Stomach (tissue), 9 donors: Measurements from ENCODE around the gene GPRASP2. TPM values are rescaled to one million over a fixed set of nuclear protein-coding genes. Genes with fewer than 3 reads are reported as not detected.

Experiments used
- DNase-seq, 2 donors: peaks; one replicate each; pipeline versions ENCODE4 v3.0.0 to v3.0.0-alpha.2; 2013 to 2019
- H3K27ac ChIP-seq, 5 donors: fragments of 200-600 bp in 4 of 5; sonication (generic) in 4 of 5; one replicate each; pipeline ENCODE4 v1.5.1; 2013 to 2019; ENCODE audit warnings: mild to moderate bottlenecking in 1 of 5, moderate library complexity in 1 of 5
- H3K27me3 ChIP-seq, 3 donors: fragments of 200-600 bp; sonication (generic); one replicate each; pipeline ENCODE4 v1.5.1; 2017 to 2019; ENCODE audit warnings: mixed run types in 1 of 3
- H3K36me3 ChIP-seq, 4 donors: fragments of 200-600 bp; sonication (generic); 1 replicate in 3 of 4; 2 replicates in 1 of 4; pipeline ENCODE4 v1.5.1; 2016 to 2019
- H3K4me1 ChIP-seq, 4 donors: fragments of 200-600 bp; sonication (generic); one replicate each; pipeline ENCODE4 v1.5.1; 2016 to 2019
- H3K4me3 ChIP-seq, 4 donors: fragments of 200-600 bp; sonication (generic) in 3 of 4; one replicate each; pipeline ENCODE4 v1.5.1; 2016 to 2019; ENCODE audit warnings: mild to moderate bottlenecking in 1 of 4
- H3K9me3 ChIP-seq, 4 donors: fragments of 200-600 bp; sonication (generic); one replicate each; pipeline ENCODE4 v1.5.1; 2016 to 2019
- EP300 ChIP-seq: sonication (generic); formaldehyde crosslinking; IDR thresholded peaks from one replicate; pipeline ENCODE4 v1.6.1; 2017; ENCODE audit warnings: antibody characterized with exemption
- POLR2A ChIP-seq, 4 donors: fragments of 450-650 bp; IDR thresholded peaks; one replicate each; pipeline ENCODE4 v1.6.1; 2016; ENCODE audit warnings: antibody characterized with exemption in 4 of 4, control low read depth in 2 of 4, mild to moderate bottlenecking in 1 of 4, moderate library complexity in 1 of 4
- POLR2AphosphoS5 ChIP-seq, 3 donors: sonication (generic); formaldehyde crosslinking; IDR thresholded peaks; one replicate each; pipeline ENCODE4 v1.6.1; 2016; ENCODE audit warnings: antibody characterized with exemption in 3 of 3
- WGBS, 5 donors: extraction: QIAGEN DNeasy Blood & Tissue Kit in 3 of 5; methylation state at CpG; one replicate each; pipeline versions ENCODE4 v1.1.5 to v1.1.7; 2013 to 2018; 5-methylcytosine and 5-hydroxymethylcytosine counted together
- intact Hi-C: fragments of 100-400 bp; cut with DNase I; formaldehyde crosslinking; loops from one replicate; pipeline ENCODE4 v1.15.1; 2023; ENCODE audit warnings: low total_unique reads
- polyA plus RNA-seq, 3 donors: library from polyadenylated mRNA; stranded (reverse); fragments of 200-250 nt; gene quantifications; one replicate each; pipeline ENCODE4 v1.2.3, GENCODE V29; 2013
- small RNA-seq, 4 donors: library from RNA; depleted of rRNA; stranded (forward); fragments of <200 nt; gene quantifications; one replicate each; pipeline ENCODE3, GENCODE V24; 2016
- total RNA-seq, 5 donors: library from RNA; depleted of rRNA; stranded (reverse); fragments of >200 nt; gene quantifications; one replicate each; pipeline versions ENCODE4 v1.1.0 to v1.2.3, GENCODE V29; 2014 to 2016
- TF ChIP-seq, protein P1 (sequence below), 7 experiments: fragments of 450-650 bp in 4 of 7; fragments of 200-600 bp in 3 of 7; sonication (generic) in 3 of 7; IDR thresholded peaks; one replicate each; pipeline ENCODE4 v1.5.1; 2016 to 2019; ENCODE audit warnings: antibody characterized with exemption in 7 of 7, control low read depth in 2 of 7, mild to moderate bottlenecking in 1 of 7
- donor health status: healthy with polysubstance abuse.
- donor health status: Bipolar disorder and iron deficiency.
- donor health status: healthy.

GPRASP2 gene
- total and polyA plus RNA-seq, 8 donors: 0.58 to 32.1 (median 2.7) TPM; not detected in 1

- 0 to 33% (median 11%) methylated on average over 8 to 61 of the region's 61 CpGs for WGBS, 5 donors
- intact Hi-C loops: no loop called here
- no peak for TF ChIP-seq EP300
- TF ChIP-seq, protein P1, sequence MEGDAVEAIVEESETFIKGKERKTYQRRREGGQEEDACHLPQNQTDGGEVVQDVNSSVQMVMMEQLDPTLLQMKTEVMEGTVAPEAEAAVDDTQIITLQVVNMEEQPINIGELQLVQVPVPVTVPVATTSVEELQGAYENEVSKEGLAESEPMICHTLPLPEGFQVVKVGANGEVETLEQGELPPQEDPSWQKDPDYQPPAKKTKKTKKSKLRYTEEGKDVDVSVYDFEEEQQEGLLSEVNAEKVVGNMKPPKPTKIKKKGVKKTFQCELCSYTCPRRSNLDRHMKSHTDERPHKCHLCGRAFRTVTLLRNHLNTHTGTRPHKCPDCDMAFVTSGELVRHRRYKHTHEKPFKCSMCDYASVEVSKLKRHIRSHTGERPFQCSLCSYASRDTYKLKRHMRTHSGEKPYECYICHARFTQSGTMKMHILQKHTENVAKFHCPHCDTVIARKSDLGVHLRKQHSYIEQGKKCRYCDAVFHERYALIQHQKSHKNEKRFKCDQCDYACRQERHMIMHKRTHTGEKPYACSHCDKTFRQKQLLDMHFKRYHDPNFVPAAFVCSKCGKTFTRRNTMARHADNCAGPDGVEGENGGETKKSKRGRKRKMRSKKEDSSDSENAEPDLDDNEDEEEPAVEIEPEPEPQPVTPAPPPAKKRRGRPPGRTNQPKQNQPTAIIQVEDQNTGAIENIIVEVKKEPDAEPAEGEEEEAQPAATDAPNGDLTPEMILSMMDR (IDR thresholded peaks at IDR 0.05): no peak
- TF ChIP-seq POLR2A (IDR thresholded peaks at IDR 0.05): no peak
- TF ChIP-seq POLR2AphosphoS5 (IDR thresholded peaks at IDR 0.05): no peak
- Histone ChIP-seq H3K4me3 (peak overlapping the region; percentile 51 to 59 (median 54)), H3K27ac (peak overlapping the region in 1 of 5 donors; percentile 61), H3K4me1 (peaks cover 0 to 5% (median 2%) of the 10 kb centered on the region in 4 donors), H3K36me3 (no peaks in the 10 kb centered on the region), H3K27me3 (peaks cover 0 to 5% (median 0%) of the 10 kb centered on the region in 3 donors), H3K9me3 (no peaks in the 10 kb centered on the region)
- DNase-seq: peak; percentile 34 to 72
Observed at GRCh38 chrX:102745857-102746584, 33.8 kb downstream of the GPRASP2 start.

- Histone ChIP-seq H3K4me3 (no peak overlapping the region), H3K27me3 (peaks cover 0 to 6% (median 0%) of the 10 kb centered on the region in 3 donors), H3K27ac (peak overlapping the region in 3 of 5 donors; percentile 17 to 53 (median 45)), H3K4me1 (peaks cover 0 to 8% (median 3%) of the 10 kb centered on the region in 4 donors), H3K9me3 (no peaks in the 10 kb centered on the region), H3K36me3 (no peaks in the 10 kb centered on the region)
- DNase-seq: peak in 1 of 2 donors; percentile 7
- peak in 1 of 3 donors; percentile 32 for TF ChIP-seq POLR2AphosphoS5 (IDR thresholded peaks at IDR 0.05)
- TF ChIP-seq, protein P1 (IDR thresholded peaks at IDR 0.05): no peak
- intact Hi-C loops: no loop called here
- 21 to 41% (median 30%) methylated on average over 2 of the region's 2 CpGs for WGBS, 5 donors
Observed at GRCh38 chrX:102765217-102765616, 53.0 kb downstream of the GPRASP2 start.

DNA sequence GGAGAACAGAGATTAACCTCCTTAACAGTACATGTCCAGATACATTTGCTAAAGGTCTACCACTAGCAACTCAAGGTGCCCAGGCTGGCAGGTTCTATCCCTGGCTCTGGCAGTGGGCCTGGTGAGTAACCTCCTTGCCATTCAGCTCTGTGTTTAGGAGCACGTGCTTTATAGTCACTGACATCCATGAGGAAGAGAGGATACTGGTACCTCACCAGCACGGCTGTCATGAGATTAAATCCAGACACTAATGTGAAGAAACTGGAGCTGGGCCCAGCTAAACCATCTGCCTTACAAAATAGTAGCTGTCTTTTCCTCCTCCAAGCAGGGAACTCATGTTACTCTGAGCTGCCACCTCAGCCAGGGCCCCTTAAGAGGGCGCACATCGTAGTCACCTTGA is 53.6 kb downstream of the GPRASP2 start:
- Histone ChIP-seq H3K9me3 (no peaks in the 10 kb centered on the region), H3K27ac (peak overlapping the region in 3 of 5 donors; percentile 17 to 53 (median 45)), H3K27me3 (peaks cover 0 to 6% (median 0%) of the 10 kb centered on the region in 3 donors), H3K36me3 (no peaks in the 10 kb centered on the region), H3K4me1 (peaks cover 0 to 9% (median 3%) of the 10 kb centered on the region in 4 donors), H3K4me3 (no peak overlapping the region)
- TF ChIP-seq POLR2AphosphoS5 (IDR thresholded peaks at IDR 0.05): peak in 1 of 3 donors; percentile 32
- no peak for TF ChIP-seq EP300
- 65 to 72% (median 71%) methylated on average over 4 of the region's 4 CpGs for WGBS, 5 donors
- intact Hi-C loops: no loop called here
- DNase-seq: peak in 1 of 2 donors; percentile 10

GRCh38 chrX:102767287-102767686 is 55.0 kb downstream of the GPRASP2 start:
- intact Hi-C loops: no loop called here
- Histone ChIP-seq H3K36me3 (no peaks in the 10 kb centered on the region), H3K4me3 (no peak overlapping the region), H3K27me3 (peaks cover 0 to 6% (median 0%) of the 10 kb centered on the region in 3 donors), H3K4me1 (peaks cover 0 to 9% (median 3%) of the 10 kb centered on the region in 4 donors), H3K27ac (no peak overlapping the region), H3K9me3 (no peaks in the 10 kb centered on the region)
- DNase-seq: no peak
- 61 to 79% (median 64%) methylated on average over 1 of the region's 1 CpG for WGBS, 5 donors
- TF ChIP-seq EP300 (no peak), POLR2A (IDR thresholded peaks at IDR 0.05) (no peak), POLR2AphosphoS5 (IDR thresholded peaks at IDR 0.05) (no peak)
- TF ChIP-seq, protein P1 (IDR thresholded peaks at IDR 0.05): no peak

Small RNA genes within 50 kb of the gene (small RNA-seq; reads per million reads assigned to genes)
- gene RNU6-589P: 0 reads per million in 4 donors

Other genes starting within 250 kb of the GPRASP2 start
- under 1 TPM in 1 of 5 donors, not detected in 4; 0.18 TPM for gene TCP11X2, start 240.6 kb upstream of the GPRASP2 start, total RNA-seq
- not detected for gene TCP11X2, start 240.6 kb upstream of the GPRASP2 start, polyA plus RNA-seq
- gene TMSB15A, start 195.7 kb upstream of the GPRASP2 start, total RNA-seq: 1 to 10 TPM in 1 of 5 donors, not detected in 4; 3.9 TPM
- gene TMSB15A, start 195.7 kb upstream of the GPRASP2 start, polyA plus RNA-seq: 1 to 10 TPM in 1 of 3 donors, under 1 TPM in 1, not detected in 1; 0.45 to 3.5 TPM
- gene ARMCX5, start 112.9 kb upstream of the GPRASP2 start, total RNA-seq: 10 to 100 TPM in 1 of 5 donors, 1 to 10 TPM in 4; 2.2 to 37.1 (median 3.5) TPM
- 1 to 10 TPM; 5.0 to 7.0 (median 5.1) TPM for gene ARMCX5, start 112.9 kb upstream of the GPRASP2 start, polyA plus RNA-seq
- 10 to 100 TPM in 3 of 5 donors, 1 to 10 TPM in 2; 1.7 to 24.0 (median 10.3) TPM for gene GPRASP1, start 61.0 kb upstream of the GPRASP2 start, total RNA-seq
- gene GPRASP1, start 61.0 kb upstream of the GPRASP2 start, polyA plus RNA-seq: 1 to 10 TPM; 1.4 to 3.4 (median 2.4) TPM
- 1 to 10 TPM in 3 of 5 donors, under 1 TPM in 2; 0.45 to 7.3 (median 1.4) TPM for gene GPRASP3, start 8.3 kb downstream of the GPRASP2 start, total RNA-seq
- gene GPRASP3, start 8.3 kb downstream of the GPRASP2 start, polyA plus RNA-seq: under 1 TPM; 0.85 to 0.93 (median 0.92) TPM
- 1 to 10 TPM in 1 of 5 donors, under 1 TPM in 1, not detected in 3; 0.55 to 3.0 TPM for gene RAB40AL, start 224.8 kb downstream of the GPRASP2 start, total RNA-seq
- under 1 TPM in 1 of 3 donors, not detected in 2; 0.10 TPM for gene RAB40AL, start 224.8 kb downstream of the GPRASP2 start, polyA plus RNA-seq